ENCODE measurements around the gene VARS2. TPM values are rescaled to one million over a fixed set of nuclear protein-coding genes. Genes with fewer than 3 reads are reported as not detected.
"Not testable (repeated sequence)": the region's sequence is repeated elsewhere in the genome, so short reads cannot be mapped to it uniquely, and the experiment has no call there.

The VARS2 gene
- total RNA-seq: 10 to 100 TPM; 78.1 to 82.8 TPM

- no peaks in the 10 kb centered on the region for H3K27me3 Mint-ChIP-seq (ENCODE audit: low read depth)
- peak; percentile 90 for DNase-seq
- H3K27ac Mint-ChIP-seq: peak within 1 kb of the TSS; percentile 86
- CTCF ChIA-PET: interaction anchor here (0.6 to 5.8 kb wide), 23 partner anchors 8 to 173 kb away, joined by 3 to 73 read pairs (median 5); partner anchors contain the start of gene IER3
- H3K36me3 Mint-ChIP-seq (ENCODE audit: low read depth): peaks cover 37% of the 10 kb centered on the region
- H3K4me1 Mint-ChIP-seq (ENCODE audit: low read depth): peaks cover 28% of the 10 kb centered on the region
- intact Hi-C loops (cut with micrococcal nuclease): loop anchor here (1.0 to 5.0 kb wide), 4 partner anchors 86 to 372 kb away; partner anchors contain the start of genes GNL1 and PRR3
- H3K4me3 Mint-ChIP-seq: peak within 1 kb of the TSS; percentile 87
- H3K9me3 Mint-ChIP-seq: no peaks in the 10 kb centered on the region
Measured at GRCh38 chr6:30914076-30914853, at the start of gene VARS2. TSS of gene VARS2 (plus strand) at chr6:30914238. CDS start at chr6:30914837, 599 bp downstream.

GRCh38 chr6:30864325-30864724 is 49.7 kb upstream of the VARS2 start:
- H3K4me1 Mint-ChIP-seq (ENCODE audit: low read depth): peaks cover 11% of the 10 kb centered on the region
- H3K4me3 Mint-ChIP-seq: no peak overlapping the region
- no peak for DNase-seq
- H3K36me3 Mint-ChIP-seq (ENCODE audit: low read depth): peaks cover 10% of the 10 kb centered on the region
- peaks cover 24% of the 10 kb centered on the region for H3K9me3 Mint-ChIP-seq
- no peaks in the 10 kb centered on the region for H3K27me3 Mint-ChIP-seq (ENCODE audit: low read depth)
- CTCF ChIA-PET: no interaction called here
- intact Hi-C loops (cut with micrococcal nuclease): no loop called here
- H3K27ac Mint-ChIP-seq: no peak overlapping the region

- Mint-ChIP-seq H3K4me1 (ENCODE audit: low read depth) (peaks cover 26% of the 10 kb centered on the region), H3K9me3 (peaks cover 25% of the 10 kb centered on the region), H3K27ac (peak overlapping the region; percentile 7), H3K36me3 (ENCODE audit: low read depth) (peaks cover 12% of the 10 kb centered on the region)
- H3K4me3 Mint-ChIP-seq; intact Hi-C loops (cut with micrococcal nuclease); CTCF ChIA-PET; H3K27me3 Mint-ChIP-seq (ENCODE audit: low read depth); DNase-seq: not testable (repeated sequence)
Measured at GRCh38 chr6:30869241-30869749, 44.7 kb upstream of the VARS2 start.

- Mint-ChIP-seq H3K36me3 (ENCODE audit: low read depth) (peaks cover 12% of the 10 kb centered on the region), H3K4me3 (no peak overlapping the region), H3K27me3 (ENCODE audit: low read depth) (no peaks in the 10 kb centered on the region), H3K27ac (peak overlapping the region; percentile 90), H3K4me1 (ENCODE audit: low read depth) (peaks cover 26% of the 10 kb centered on the region), H3K9me3 (peaks cover 25% of the 10 kb centered on the region)
- peak; percentile 41 for DNase-seq
- CTCF ChIA-PET: interaction anchor here (1.2 kb wide), 1 partner anchor 98 kb away, joined by 3 read pairs; no protein-coding TSS in a partner anchor
- intact Hi-C loops (cut with micrococcal nuclease): no loop called here
Measured at GRCh38 chr6:30870546-30870945, 43.5 kb upstream of the VARS2 start.

- Mint-ChIP-seq H3K4me3 (peak overlapping the region; percentile 4), H3K9me3 (peaks cover 25% of the 10 kb centered on the region), H3K27me3 (ENCODE audit: low read depth) (no peaks in the 10 kb centered on the region), H3K4me1 (ENCODE audit: low read depth) (peaks cover 34% of the 10 kb centered on the region), H3K36me3 (ENCODE audit: low read depth) (peaks cover 12% of the 10 kb centered on the region), H3K27ac (peak overlapping the region; percentile 90)
- no peak for DNase-seq
- intact Hi-C loops (cut with micrococcal nuclease): loop anchor here (1.0 kb wide), 1 partner anchor 10 kb away; no protein-coding TSS in a partner anchor
- CTCF ChIA-PET: no interaction called here
Measured at GRCh38 chr6:30871592-30872183, 42.4 kb upstream of the VARS2 start.

- intact Hi-C loops (cut with micrococcal nuclease): no loop called here
- H3K4me3 Mint-ChIP-seq: no peak overlapping the region
- peaks cover 12% of the 10 kb centered on the region for H3K36me3 Mint-ChIP-seq (ENCODE audit: low read depth)
- no peak for DNase-seq
- no peaks in the 10 kb centered on the region for H3K27me3 Mint-ChIP-seq (ENCODE audit: low read depth)
- CTCF ChIA-PET: interaction anchor here (0.9 kb wide), 1 partner anchor 141 kb away, joined by 5 read pairs; no protein-coding TSS in a partner anchor
- no peak overlapping the region for H3K27ac Mint-ChIP-seq
- H3K9me3 Mint-ChIP-seq: peaks cover 25% of the 10 kb centered on the region
- H3K4me1 Mint-ChIP-seq (ENCODE audit: low read depth): peaks cover 44% of the 10 kb centered on the region
Measured at GRCh38 chr6:30873137-30873640, 40.8 kb upstream of the VARS2 start.

- H3K4me1 Mint-ChIP-seq (ENCODE audit: low read depth): peaks cover 44% of the 10 kb centered on the region
- H3K4me3 Mint-ChIP-seq; DNase-seq; H3K27ac Mint-ChIP-seq; intact Hi-C loops (cut with micrococcal nuclease); CTCF ChIA-PET; H3K27me3 Mint-ChIP-seq (ENCODE audit: low read depth): not testable (repeated sequence)
- peaks cover 12% of the 10 kb centered on the region for H3K36me3 Mint-ChIP-seq (ENCODE audit: low read depth)
- H3K9me3 Mint-ChIP-seq: peaks cover 25% of the 10 kb centered on the region
Measured at GRCh38 chr6:30873795-30874194, 40.2 kb upstream of the VARS2 start.

- no peak overlapping the region for H3K4me3 Mint-ChIP-seq
- H3K36me3 Mint-ChIP-seq (ENCODE audit: low read depth): peaks cover 8% of the 10 kb centered on the region
- CTCF ChIA-PET: interaction anchor here (1.3 to 2.4 kb wide), 4 partner anchors 47 to 204 kb away, joined by 3 to 38 read pairs (median 6); no protein-coding TSS in a partner anchor
- peaks cover 15% of the 10 kb centered on the region for H3K9me3 Mint-ChIP-seq
- no peaks in the 10 kb centered on the region for H3K27me3 Mint-ChIP-seq (ENCODE audit: low read depth)
- H3K27ac Mint-ChIP-seq: no peak overlapping the region
- DNase-seq: no peak
- H3K4me1 Mint-ChIP-seq (ENCODE audit: low read depth): peaks cover 44% of the 10 kb centered on the region
- intact Hi-C loops (cut with micrococcal nuclease): loop anchor here (5.0 kb wide), 1 partner anchor 393 kb away; no protein-coding TSS in a partner anchor
Measured at GRCh38 chr6:30875244-30876038, 38.6 kb upstream of the VARS2 start.

GRCh38 chr6:30876039-30876730 is 37.9 kb upstream of the VARS2 start:
- Mint-ChIP-seq H3K36me3 (ENCODE audit: low read depth) (peaks cover 7% of the 10 kb centered on the region), H3K27ac (peak overlapping the region; percentile 50), H3K27me3 (ENCODE audit: low read depth) (no peaks in the 10 kb centered on the region), H3K9me3 (peaks cover 10% of the 10 kb centered on the region), H3K4me3 (no peak overlapping the region), H3K4me1 (ENCODE audit: low read depth) (peaks cover 37% of the 10 kb centered on the region)
- peak; percentile 27 for DNase-seq
- intact Hi-C loops (cut with micrococcal nuclease): loop anchor here (5.0 kb wide), 1 partner anchor 394 kb away; no protein-coding TSS in a partner anchor
- CTCF ChIA-PET: interaction anchor here (0.9 to 2.4 kb wide), 8 partner anchors 9 to 204 kb away, joined by 3 to 38 read pairs (median 4); partner anchors contain the start of gene IER3

- Mint-ChIP-seq H3K9me3 (no peaks in the 10 kb centered on the region), H3K4me3 (peak overlapping the region; percentile 68), H3K4me1 (ENCODE audit: low read depth) (peaks cover 23% of the 10 kb centered on the region), H3K36me3 (ENCODE audit: low read depth) (no peaks in the 10 kb centered on the region), H3K27me3 (ENCODE audit: low read depth) (no peaks in the 10 kb centered on the region), H3K27ac (peak overlapping the region; percentile 84)
- peak; percentile 89 for DNase-seq
- intact Hi-C loops (cut with micrococcal nuclease): loop anchor here (1.0 to 5.0 kb wide), 6 partner anchors 49 to 395 kb away; partner anchors contain the start of gene IER3
- CTCF ChIA-PET: interaction anchor here (0.6 to 3.3 kb wide), 22 partner anchors 22 to 1369 kb away, joined by 3 to 38 read pairs (median 4); partner anchors contain the start of gene IER3
Measured at GRCh38 chr6:30877419-30878262, 36.4 kb upstream of the VARS2 start.
